Frontal cortex (tissue), 4 donors: ENCODE data around the gene FAM153A. TPM values are rescaled to one million over a fixed set of nuclear protein-coding genes. Genes with fewer than 3 reads are reported as not detected.
"Not testable (repeated sequence)": the region's sequence is repeated elsewhere in the genome, so short reads cannot be mapped to it uniquely, and the experiment has no call there.

ENCODE experiments used
- DNase-seq, 2 donors: peaks; one replicate each; pipeline ENCODE4 v3.0.0; 2012; ENCODE audit warnings: low spot score in 2 of 2
- FAIRE-seq: peaks from 2 replicates; lab custom pipeline; 2012; peaks lifted over from hg19 to GRCh38; lab: Jason Lieb, UNC
- total RNA-seq: library from RNA; depleted of rRNA; stranded (reverse); fragments of >200 nt; gene quantifications from one replicate; pipeline ENCODE4 v1.2.3, GENCODE V29; 2014
- donor health status: control.
- donor health status: control.
- donor health status: control.

FAM153A gene
- total RNA-seq, 1 donor from 2014 or later: 2.4 TPM

GRCh38 chr5:177763737-177764508 lies 18.8 kb downstream of the FAM153A start:
- not testable (repeated sequence) for DNase-seq, FAIRE-seq

- DNase-seq, FAIRE-seq: not testable (repeated sequence)
These were observed 21.7 kb downstream of the FAM153A start for GRCh38 chr5:177760954-177761353.

DNA sequence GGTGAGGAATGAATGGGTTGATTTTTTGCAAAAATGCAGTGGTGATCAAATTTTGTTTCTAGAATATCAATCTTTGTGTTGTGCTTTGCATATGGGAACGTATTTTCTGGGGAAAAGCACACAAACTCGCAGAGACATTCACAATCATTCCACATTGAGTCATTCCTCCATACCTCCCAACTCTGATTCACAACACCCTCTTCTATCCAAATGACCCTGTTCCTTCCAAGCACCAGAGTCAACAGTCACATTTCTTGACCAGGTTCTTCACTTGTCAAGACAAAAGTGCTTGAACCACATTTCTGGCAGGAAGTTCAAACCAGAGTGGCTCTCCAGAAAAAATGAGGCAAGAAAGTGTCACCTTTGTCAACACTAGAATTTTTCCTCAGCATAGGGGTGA lies 35.3 kb downstream of the FAM153A start:
- not testable (repeated sequence) for FAIRE-seq, DNase-seq

DNA sequence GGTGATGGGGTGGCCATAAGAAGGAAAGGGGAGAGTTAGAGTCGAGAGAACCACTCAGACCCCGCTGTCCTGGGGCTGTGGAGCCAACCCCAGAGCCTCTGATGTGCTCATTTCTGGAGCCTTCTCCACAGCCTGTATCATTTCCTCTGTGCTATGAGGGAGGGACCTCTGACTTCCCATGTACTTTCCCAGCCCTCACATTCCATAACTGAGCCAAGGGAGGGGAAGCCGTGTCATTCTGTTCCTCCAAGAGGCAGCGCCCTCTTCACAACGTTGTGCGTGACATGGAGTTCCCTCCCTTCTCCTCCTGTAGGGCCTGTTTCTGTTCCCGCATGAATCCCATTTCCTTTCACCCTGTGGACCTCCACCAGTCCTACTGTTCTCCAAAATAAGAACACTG lies 57.8 kb downstream of the FAM153A start:
- not testable (repeated sequence) for DNase-seq, FAIRE-seq

DNA sequence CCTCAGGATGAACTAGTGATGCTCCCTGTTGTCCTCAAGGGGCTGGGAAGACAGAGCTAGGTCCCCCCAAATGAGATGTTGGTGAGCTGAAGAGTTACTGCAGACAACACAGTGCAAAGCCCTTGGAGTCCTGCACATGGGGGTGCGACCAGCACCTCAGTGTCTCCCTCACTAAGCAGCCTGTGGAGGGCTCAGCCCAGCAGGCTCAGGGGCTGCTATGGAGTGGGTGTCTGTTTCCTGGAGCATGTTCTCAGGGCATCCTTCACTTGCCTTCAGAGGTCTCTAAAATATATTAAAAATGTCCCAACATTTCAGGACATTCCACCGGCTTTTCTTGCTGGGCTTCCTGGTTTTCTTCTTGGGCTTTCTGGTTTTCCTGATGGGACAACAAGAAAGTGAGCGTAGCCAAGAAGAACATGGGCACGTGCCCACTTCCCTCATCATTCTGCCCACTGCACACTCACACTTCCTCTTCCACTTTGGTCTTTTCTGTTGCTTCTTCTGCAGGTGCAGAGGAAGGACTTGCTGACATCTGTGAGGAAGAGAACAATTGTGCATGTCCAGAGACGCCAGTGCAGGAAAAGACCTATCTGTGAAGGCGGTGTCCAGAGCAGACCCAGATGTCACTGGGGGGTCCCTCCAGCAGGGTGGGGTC lies 58.7 kb downstream of the FAM153A start:
- FAIRE-seq, DNase-seq: not testable (repeated sequence)

GRCh38 chr5:177722829-177723228 lies 59.9 kb downstream of the FAM153A start:
- not testable (repeated sequence) for FAIRE-seq, DNase-seq

DNA sequence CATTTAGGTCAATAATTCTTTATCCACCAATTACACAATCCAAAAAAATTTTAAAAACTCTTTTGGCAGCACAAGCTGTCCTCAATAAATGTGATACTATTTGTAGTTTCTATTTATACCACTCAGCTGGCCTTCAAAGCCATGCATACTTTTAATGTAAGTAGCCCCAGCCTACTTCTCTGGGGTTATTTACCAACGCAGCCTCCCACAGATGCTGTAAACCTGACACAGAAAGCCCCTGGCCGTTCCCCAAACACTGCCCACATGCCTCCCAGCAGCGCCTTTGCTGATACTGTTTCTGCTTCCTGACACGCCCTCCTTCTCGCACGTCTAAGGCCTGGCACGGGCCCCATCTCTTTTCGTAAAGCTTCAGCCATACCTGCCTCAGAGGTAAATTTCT lies 62.7 kb downstream of the FAM153A start:
- not testable (repeated sequence) for FAIRE-seq, DNase-seq

GRCh38 chr5:177715423-177715822 lies 67.3 kb downstream of the FAM153A start:
- DNase-seq, FAIRE-seq: not testable (repeated sequence)

DNA sequence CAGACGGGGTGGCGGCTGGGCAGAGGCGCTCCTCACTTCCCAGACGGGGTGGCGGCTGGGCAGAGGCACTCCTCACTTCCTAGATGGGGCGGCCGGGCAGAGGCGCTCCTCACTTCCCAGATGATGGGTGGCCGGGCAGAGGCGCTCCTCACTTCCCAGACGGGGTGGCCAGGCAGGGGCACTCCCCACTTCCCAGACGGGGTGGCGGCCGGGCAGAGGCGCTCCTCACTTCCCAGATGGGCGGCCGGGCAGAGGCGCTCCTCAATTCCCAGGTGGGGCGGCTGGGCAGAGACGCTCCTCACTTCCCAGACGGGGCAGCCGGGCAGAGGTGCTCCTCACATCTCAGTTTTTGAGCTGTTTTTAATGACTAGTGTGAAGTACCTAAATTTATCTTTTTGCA lies 86.6 kb downstream of the FAM153A start:
- not testable (repeated sequence) for FAIRE-seq, DNase-seq

GRCh38 chr5:177695356-177695930 lies 87.3 kb downstream of the FAM153A start:
- FAIRE-seq, DNase-seq: not testable (repeated sequence)

DNA sequence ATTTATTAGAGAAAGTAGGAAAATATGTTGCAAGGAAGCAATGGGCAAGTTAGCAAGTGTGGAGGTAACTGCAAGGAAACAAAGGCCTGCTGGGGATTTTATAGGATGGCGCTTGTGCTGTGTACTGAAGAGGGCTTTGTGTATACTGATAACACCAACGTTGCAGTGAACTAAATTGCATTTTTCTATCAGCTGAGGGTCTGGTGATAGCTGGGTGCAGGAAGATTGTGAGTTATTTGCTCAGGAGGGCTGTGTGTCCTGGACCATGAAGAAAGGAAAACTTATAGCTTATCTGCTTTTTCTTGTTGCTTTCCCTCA lies 88.2 kb downstream of the FAM153A start:
- DNase-seq, FAIRE-seq: not testable (repeated sequence)

DNA sequence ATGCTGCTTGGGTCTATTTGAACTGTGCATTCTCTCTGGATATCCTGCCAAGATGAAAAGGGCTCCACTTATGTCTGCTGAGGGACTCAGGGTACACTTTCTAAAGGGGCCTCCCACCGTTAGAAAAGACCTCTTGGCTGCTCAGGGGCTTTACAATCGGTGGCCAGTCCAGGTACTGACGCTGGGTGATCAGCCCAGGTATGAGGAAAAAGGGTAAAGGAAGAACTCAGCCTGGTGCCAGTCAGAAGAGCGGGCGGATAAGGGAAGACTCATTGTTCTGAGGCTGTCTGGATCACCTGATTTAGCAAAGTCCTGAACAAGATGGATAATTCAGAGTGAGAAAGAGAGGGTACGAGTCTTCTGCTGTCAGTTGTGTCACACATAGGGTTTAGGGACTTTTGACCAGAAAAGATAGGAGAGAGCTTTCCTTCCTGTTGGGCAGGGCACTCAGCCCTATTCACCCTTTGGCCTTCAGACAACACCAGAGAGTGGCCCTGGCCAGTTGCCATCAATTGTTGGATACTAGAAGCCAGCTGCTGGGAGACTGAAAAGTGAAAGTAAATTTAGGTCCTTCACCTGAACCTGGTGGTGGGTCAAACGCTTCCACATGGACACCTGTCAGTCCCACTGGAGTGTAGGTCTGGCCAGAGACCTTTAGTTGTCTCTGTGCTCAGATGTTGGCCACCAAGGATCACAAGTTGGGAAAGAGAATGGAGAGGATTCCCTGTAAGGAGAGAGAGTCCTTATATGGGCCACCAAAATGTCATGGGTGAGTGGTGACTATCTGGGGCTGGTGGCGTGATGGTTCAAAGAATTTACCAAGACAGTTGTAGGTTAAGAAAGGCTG lies 88.8 kb downstream of the FAM153A start:
- FAIRE-seq, DNase-seq: not testable (repeated sequence)

DNA sequence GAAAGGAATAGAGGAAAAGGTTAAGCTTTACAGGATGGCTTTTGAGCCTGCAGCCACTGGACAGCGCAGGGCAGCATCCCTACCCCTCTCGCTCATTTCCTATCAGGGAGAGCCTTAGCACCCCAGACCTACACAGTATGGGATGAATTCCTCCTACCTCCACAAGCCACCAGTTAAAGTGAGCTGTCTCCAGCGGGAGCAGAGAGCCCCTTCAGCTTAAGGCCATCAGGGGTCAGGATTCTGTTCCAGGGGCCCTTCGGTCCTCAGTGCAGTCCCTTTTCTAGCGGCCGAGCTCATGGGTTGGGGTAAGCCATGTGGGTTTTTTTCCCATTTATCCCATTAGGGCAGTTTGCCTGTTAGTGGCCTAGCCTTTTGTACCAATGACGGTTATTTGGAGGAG lies 89.7 kb downstream of the FAM153A start:
- FAIRE-seq, DNase-seq: not testable (repeated sequence)

DNA sequence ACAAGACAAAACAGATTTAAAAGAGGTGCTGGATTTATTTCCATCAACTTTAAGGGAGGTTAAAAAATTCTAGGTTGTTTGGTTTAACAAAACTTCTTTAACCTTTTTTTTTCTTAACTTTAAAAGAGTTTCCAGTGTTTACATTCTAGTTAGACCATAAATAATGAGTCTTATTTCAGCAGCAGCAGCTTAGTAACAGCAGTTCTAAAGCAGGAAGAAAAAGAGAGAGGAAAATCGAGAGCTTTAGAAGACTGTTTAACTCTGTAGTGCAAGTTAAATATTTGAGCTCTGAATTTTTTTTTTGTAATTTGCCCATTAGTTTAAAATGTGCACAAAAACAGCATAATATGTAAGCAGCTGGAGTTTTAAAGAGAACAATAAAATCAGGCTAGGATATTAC lies 90.2 kb downstream of the FAM153A start:
- FAIRE-seq, DNase-seq: not testable (repeated sequence)

GRCh38 chr5:177689011-177689610 lies 93.6 kb downstream of the FAM153A start:
- DNase-seq, FAIRE-seq: not testable (repeated sequence)

- FAIRE-seq, DNase-seq: not testable (repeated sequence)
These were observed 94.6 kb downstream of the FAM153A start for GRCh38 chr5:177688091-177688490.

GRCh38 chr5:177681920-177682319 lies 100.8 kb downstream of the FAM153A start:
- FAIRE-seq, DNase-seq: not testable (repeated sequence)
